ENCODE data around the gene LRRC3.
"Not testable (repeated sequence)": the region's sequence is repeated elsewhere in the genome, so short reads cannot be mapped to it uniquely, and the experiment has no call there.

Gene LRRC3

DNA sequence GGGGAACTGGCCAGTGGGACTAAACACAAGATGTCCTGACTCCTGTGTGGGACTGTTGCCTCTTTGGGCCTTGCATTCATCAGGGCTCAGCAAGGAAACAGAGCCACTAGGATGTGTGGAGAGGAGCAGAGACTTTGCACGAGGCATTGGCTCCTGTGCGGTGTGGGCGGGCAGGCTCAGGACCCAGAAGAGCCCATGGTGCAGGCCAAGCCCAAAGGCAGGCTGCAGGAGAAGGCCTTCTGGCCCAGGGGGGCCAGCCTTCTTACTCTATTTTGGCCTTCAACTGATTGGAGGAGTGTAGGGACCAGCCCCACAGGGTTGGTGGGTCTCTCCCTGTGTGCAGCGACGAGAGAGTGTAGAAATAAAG is 23.5 kb downstream of the LRRC3 start:
- TF ChIP-seq, protein P1, sequence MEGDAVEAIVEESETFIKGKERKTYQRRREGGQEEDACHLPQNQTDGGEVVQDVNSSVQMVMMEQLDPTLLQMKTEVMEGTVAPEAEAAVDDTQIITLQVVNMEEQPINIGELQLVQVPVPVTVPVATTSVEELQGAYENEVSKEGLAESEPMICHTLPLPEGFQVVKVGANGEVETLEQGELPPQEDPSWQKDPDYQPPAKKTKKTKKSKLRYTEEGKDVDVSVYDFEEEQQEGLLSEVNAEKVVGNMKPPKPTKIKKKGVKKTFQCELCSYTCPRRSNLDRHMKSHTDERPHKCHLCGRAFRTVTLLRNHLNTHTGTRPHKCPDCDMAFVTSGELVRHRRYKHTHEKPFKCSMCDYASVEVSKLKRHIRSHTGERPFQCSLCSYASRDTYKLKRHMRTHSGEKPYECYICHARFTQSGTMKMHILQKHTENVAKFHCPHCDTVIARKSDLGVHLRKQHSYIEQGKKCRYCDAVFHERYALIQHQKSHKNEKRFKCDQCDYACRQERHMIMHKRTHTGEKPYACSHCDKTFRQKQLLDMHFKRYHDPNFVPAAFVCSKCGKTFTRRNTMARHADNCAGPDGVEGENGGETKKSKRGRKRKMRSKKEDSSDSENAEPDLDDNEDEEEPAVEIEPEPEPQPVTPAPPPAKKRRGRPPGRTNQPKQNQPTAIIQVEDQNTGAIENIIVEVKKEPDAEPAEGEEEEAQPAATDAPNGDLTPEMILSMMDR (conservative IDR thresholded peaks at IDR 0.05; ENCODE audit: low read depth, low read length): no peak
- H4K20me1 ChIP-seq (ENCODE audit: insufficient read depth): no peaks in the 10 kb centered on the region
- no peaks in the 10 kb centered on the region for H3K79me2 ChIP-seq (ENCODE audit: insufficient read depth, low read depth)
- H3K36me3 ChIP-seq (ENCODE audit: insufficient read depth): no peaks in the 10 kb centered on the region
- no peak overlapping the region for H3K9ac ChIP-seq
- no peak overlapping the region for H3K27ac ChIP-seq
- H3K27me3 ChIP-seq (ENCODE audit: insufficient read depth, low read depth): peaks cover 56% of the 10 kb centered on the region
- no peaks in the 10 kb centered on the region for H3K4me1 ChIP-seq (ENCODE audit: low read depth, poor library complexity, severe bottlenecking)
- no peak overlapping the region for H2AFZ ChIP-seq (ENCODE audit: low read depth)
- no peak overlapping the region for H3K4me2 ChIP-seq
- H3K4me3 ChIP-seq (IDR thresholded peaks at IDR 0.05; ENCODE audit: insufficient read depth, low read depth, low read length): no peak overlapping the region

DNA sequence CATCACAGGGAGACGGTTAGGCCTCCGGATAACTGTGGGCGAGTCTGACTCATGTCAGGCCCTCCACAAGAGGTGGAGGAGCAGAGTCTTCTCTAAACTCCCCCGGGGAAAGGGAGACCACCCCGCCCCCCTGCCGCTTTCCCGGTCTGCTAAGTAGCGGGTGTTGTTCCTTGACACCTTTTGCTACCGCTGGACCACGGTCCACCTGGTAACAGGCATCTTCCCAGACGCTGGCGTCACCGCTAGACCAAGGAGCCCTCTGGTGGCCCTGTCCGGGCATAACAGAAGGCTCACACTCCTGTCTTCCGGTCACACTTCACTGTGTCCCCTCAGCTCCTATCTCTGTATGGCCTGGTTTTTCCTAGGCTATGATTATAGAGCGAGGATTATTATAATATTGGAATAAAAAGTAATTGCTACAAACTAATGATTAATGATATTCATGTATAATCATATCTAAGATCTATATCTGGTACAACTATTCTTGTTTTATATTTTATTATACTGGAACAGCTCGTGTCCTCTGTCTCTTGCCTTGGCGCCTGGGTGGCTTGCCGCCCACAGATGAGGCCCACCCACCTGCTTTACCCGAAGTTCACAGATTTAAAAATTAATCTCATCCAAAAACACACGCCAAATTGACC is 24.4 kb downstream of the LRRC3 start:
- H3K9ac ChIP-seq; H3K27ac ChIP-seq; H2AFZ ChIP-seq (ENCODE audit: low read depth); H3K4me2 ChIP-seq; H3K36me3 ChIP-seq (ENCODE audit: insufficient read depth); H3K4me1 ChIP-seq (ENCODE audit: low read depth, poor library complexity, severe bottlenecking); H3K79me2 ChIP-seq (ENCODE audit: insufficient read depth, low read depth); H4K20me1 ChIP-seq (ENCODE audit: insufficient read depth); H3K4me3 ChIP-seq (IDR thresholded peaks at IDR 0.05; ENCODE audit: insufficient read depth, low read depth, low read length): not testable (repeated sequence)
- peaks cover 62% of the 10 kb centered on the region for H3K27me3 ChIP-seq (ENCODE audit: insufficient read depth, low read depth)
- TF ChIP-seq, protein P1 (conservative IDR thresholded peaks at IDR 0.05; ENCODE audit: low read depth, low read length): peak; percentile 40; the same call in 1 of the 2 replicates

DNA sequence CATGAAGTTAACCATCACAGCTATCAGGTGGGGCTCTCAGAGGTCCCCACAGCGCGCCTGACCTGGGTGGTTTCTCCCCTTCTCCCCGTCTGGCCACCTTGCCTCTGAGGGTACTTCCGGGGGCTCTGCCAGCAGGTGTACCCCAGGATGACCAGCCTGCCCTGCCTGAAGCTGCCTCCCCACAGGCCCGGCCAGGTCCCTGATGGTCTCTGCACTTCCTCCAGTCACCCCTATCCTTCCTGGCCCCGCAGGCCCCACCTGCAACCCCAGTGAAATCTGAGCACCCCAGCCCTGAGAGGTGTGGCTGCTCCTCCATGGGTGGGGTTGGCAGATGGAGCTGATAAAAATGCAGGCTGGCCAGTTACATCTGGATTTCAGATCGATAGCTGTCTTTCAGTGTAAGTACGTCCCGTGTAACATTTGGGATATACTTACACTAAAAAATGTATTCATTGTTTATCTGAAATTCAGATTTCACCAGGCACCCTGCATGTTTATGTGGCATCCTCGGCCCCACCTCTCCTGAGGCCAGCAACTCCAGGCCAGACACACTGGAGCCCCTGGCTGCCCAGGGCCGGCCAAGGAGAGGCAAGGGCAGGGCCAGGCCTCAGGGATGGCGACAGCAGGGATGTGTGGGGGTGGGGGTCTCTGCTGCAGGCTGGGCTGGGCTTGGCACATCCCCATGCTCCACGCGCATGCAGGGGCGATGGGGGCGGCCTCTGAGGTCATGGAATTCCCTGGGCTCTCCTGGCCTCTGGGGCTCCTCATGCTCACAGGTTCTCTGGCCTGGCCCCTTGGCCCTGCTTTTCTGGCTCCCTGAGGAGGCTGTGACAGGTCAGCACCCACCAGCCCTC is 25.1 kb downstream of the LRRC3 start:
- Histone ChIP-seq H3K4me3 (IDR thresholded peaks at IDR 0.05; ENCODE audit: insufficient read depth, low read depth, low read length) (no peak overlapping the region), H2AFZ (ENCODE audit: low read depth) (no peak overlapping the region), H3K79me2 (ENCODE audit: insufficient read depth, low read depth) (no peaks in the 10 kb centered on the region), H3K4me2 (no peak overlapping the region), H3K36me3 (ENCODE audit: insufficient read depth) (no peaks in the 10 kb centered on the region), H3K27me3 (ENCODE audit: insufficient read depth, low read depth) (peaks cover 67% of the 10 kb centered on the region), H3K27ac (no peak overlapping the region), H4K20me1 (ENCODE audit: insufficient read depth) (no peaks in the 10 kb centered on the region), H3K9ac (no peak overlapping the region), H3K4me1 (ENCODE audit: low read depth, poor library complexity, severe bottlenecking) (no peaks in the 10 kb centered on the region)
- TF ChIP-seq, protein P1 (conservative IDR thresholded peaks at IDR 0.05; ENCODE audit: low read depth, low read length): no peak

DNA sequence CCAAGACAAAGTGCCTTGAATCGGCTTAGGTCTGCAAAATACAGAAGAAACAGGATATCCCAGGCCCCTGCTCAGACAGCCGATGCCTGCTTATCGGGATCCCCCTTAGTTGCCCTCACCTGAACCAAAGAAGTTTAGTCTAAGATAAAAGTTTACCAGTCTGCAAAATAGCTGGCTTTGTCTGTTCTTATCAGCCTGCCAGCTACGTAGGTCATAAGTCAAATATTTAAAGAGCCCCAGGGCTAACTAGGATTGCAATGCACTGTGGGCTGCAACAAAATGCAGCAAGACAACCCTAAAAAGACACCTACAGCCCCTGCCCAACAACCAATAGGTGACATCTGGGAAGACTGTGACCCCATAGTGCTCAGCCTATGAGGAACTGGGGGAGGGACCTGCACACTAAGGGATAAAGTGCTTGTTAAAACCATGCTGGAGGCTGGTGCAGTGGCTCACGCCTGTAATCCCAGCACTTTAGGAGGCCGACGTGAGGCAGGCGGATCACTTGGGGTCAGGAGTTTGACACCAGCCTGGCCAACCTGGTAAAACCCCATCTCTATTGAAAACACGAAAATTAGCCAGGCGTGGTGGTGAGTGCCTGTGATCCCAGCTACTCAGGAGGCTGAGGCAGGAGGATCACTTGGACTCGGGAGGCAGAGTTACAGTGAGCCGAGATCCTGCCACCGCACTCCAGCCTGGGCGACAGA is 27.4 kb downstream of the LRRC3 start:
- H3K4me2 ChIP-seq: no peak overlapping the region
- no peaks in the 10 kb centered on the region for H3K4me1 ChIP-seq (ENCODE audit: low read depth, poor library complexity, severe bottlenecking)
- TF ChIP-seq, protein P1 (conservative IDR thresholded peaks at IDR 0.05; ENCODE audit: low read depth, low read length): no peak
- no peak overlapping the region for H3K9ac ChIP-seq
- H3K4me3 ChIP-seq (IDR thresholded peaks at IDR 0.05; ENCODE audit: insufficient read depth, low read depth, low read length): no peak overlapping the region
- H2AFZ ChIP-seq (ENCODE audit: low read depth): no peak overlapping the region
- no peaks in the 10 kb centered on the region for H3K36me3 ChIP-seq (ENCODE audit: insufficient read depth)
- H4K20me1 ChIP-seq (ENCODE audit: insufficient read depth): no peaks in the 10 kb centered on the region
- no peak overlapping the region for H3K27ac ChIP-seq
- no peaks in the 10 kb centered on the region for H3K79me2 ChIP-seq (ENCODE audit: insufficient read depth, low read depth)
- peaks cover 57% of the 10 kb centered on the region for H3K27me3 ChIP-seq (ENCODE audit: insufficient read depth, low read depth)
